GM23248 (cell line): ENCODE results near the gene SH3GL1.

Experiments used
- EZH2 ChIP-seq: fragments of 200-600 bp; sonication (generic); IDR thresholded peaks from 2 replicates; pipeline ENCODE4 v1.6.1; 2018; ENCODE audit warnings: antibody characterized with exemption, mild to moderate bottlenecking; ENCODE audit not compliant: insufficient read depth, poor library complexity, severe bottlenecking
- EZH2phosphoT487 ChIP-seq: fragments of 200-600 bp; sonication (generic); IDR thresholded peaks from 2 replicates; pipeline ENCODE4 v1.6.1; 2018; ENCODE audit warnings: antibody characterized with exemption, moderate library complexity, mild to moderate bottlenecking, low read depth; ENCODE audit not compliant: insufficient read depth

DNA sequence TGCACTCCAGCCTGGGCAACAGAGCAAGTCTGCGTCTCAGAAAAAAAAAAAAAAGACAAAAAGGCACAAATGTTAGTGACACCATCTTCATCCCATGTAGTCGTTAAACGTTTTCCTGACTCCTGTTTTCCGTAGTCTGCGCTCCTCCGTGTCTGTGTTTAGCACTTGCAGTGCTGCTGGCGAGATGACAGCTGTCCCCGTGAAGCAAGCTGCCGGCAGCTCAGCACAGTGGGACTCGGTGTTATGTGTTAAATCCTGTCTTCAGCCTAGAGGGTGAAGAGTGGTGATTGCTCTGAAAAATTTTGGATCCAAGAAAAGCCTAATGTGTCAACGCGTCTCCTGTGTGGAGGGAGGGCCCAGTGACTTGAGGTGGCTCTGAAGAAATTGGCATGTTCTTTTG, 38.9 kb upstream of the SH3GL1 start:
- no peak for TF ChIP-seq EZH2phosphoT487
- no peak for TF ChIP-seq EZH2
